GM18505 (cell line): ENCODE measurements around the gene KRTAP5-1.

Source experiments
- ATAC-seq: cut with Tn5 transposase; IDR thresholded peaks from one replicate; pipeline ENCODE4 v1.9.1; 2021; ENCODE audit not compliant: unreplicated experiment
- POLR2A ChIP-seq: IDR thresholded peaks from 4 replicates; pipeline ENCODE4 v1.6.1; 2011; ENCODE audit warnings: borderline replicate concordance; ENCODE audit not compliant: insufficient read depth, insufficient read length; ENCODE audit errors: extremely low read depth

Gene KRTAP5-1

GRCh38 chr11:1548221-1549070, 36.6 kb downstream of the KRTAP5-1 start:
- no peak for ATAC-seq
- TF ChIP-seq POLR2A, result no peak

- no peak for TF ChIP-seq POLR2A
- ATAC-seq, result no peak
Observed at GRCh38 chr11:1547467-1548098, 37.5 kb downstream of the KRTAP5-1 start.

GRCh38 chr11:1546536-1547466, 38.3 kb downstream of the KRTAP5-1 start:
- ATAC-seq, result no peak
- no peak for TF ChIP-seq POLR2A

- no peak for ATAC-seq
- TF ChIP-seq POLR2A, result no peak
Observed at GRCh38 chr11:1546077-1546535, 39.0 kb downstream of the KRTAP5-1 start.

- no peak for TF ChIP-seq POLR2A
- no peak for ATAC-seq
Observed at GRCh38 chr11:1545432-1545831, 39.7 kb downstream of the KRTAP5-1 start.

GRCh38 chr11:1544536-1544935, 40.5 kb downstream of the KRTAP5-1 start:
- ATAC-seq, result no peak
- no peak for TF ChIP-seq POLR2A

- ATAC-seq, result no peak
- no peak for TF ChIP-seq POLR2A
Observed at GRCh38 chr11:1543606-1544263, 41.3 kb downstream of the KRTAP5-1 start.

GRCh38 chr11:1542267-1542666, 42.8 kb downstream of the KRTAP5-1 start:
- no peak for ATAC-seq
- TF ChIP-seq POLR2A, result no peak

GRCh38 chr11:1541474-1542204, 43.4 kb downstream of the KRTAP5-1 start:
- TF ChIP-seq POLR2A, result no peak
- no peak for ATAC-seq

GRCh38 chr11:1540074-1540473, 45.0 kb downstream of the KRTAP5-1 start:
- ATAC-seq, result no peak
- TF ChIP-seq POLR2A, result no peak

GRCh38 chr11:1538153-1538552, 46.9 kb downstream of the KRTAP5-1 start:
- TF ChIP-seq POLR2A, result no peak
- ATAC-seq, result no peak
